GM13977 (cell line): Measurements from ENCODE around the gene POP5.

Source experiments
- DNase-seq: peaks from one replicate; pipeline ENCODE4 v3.0.0; 2012; ENCODE audit warnings: low spot score
- CTCF ChIP-seq: IDR thresholded peaks from 2 replicates; pipeline ENCODE4 v1.5.1; 2012; ENCODE audit warnings: mild to moderate bottlenecking, control low read depth; ENCODE audit not compliant: insufficient read depth; ENCODE audit errors: extremely low read depth, missing control alignments
- in situ Hi-C: fragments of 300-500 bp; cut with MboI; formaldehyde crosslinking; loops from one replicate; pipeline ENCODE4 v1.12.0; 2022; ENCODE audit warnings: low sequenced_read_pairs, low pct_unique_long_range_greater_than_20kb, mixed read lengths, inconsistent platforms; ENCODE audit not compliant: unreplicated experiment

The POP5 gene

GRCh38 chr12:120557589-120557988 lies 23.6 kb downstream of the POP5 start:
- no peak for DNase-seq
- in situ Hi-C loops: no loop called here
- TF ChIP-seq CTCF: no peak

- in situ Hi-C loops: no loop called here
- DNase-seq: no peak
- no peak for TF ChIP-seq CTCF
Observed at GRCh38 chr12:120554678-120555077, 26.5 kb downstream of the POP5 start.

- DNase-seq: no peak
- in situ Hi-C loops: no loop called here
- TF ChIP-seq CTCF: no peak
Observed at GRCh38 chr12:120546050-120546386, 35.2 kb downstream of the POP5 start.

GRCh38 chr12:120544691-120545090 lies 36.5 kb downstream of the POP5 start:
- no peak for DNase-seq
- no peak for TF ChIP-seq CTCF
- in situ Hi-C loops: no loop called here

- DNase-seq: no peak
- in situ Hi-C loops: no loop called here
- TF ChIP-seq CTCF: no peak
Observed at GRCh38 chr12:120542166-120542565, 39.0 kb downstream of the POP5 start.

GRCh38 chr12:120540445-120540844 lies 40.8 kb downstream of the POP5 start:
- DNase-seq: no peak
- no peak for TF ChIP-seq CTCF
- in situ Hi-C loops: no loop called here

GRCh38 chr12:120539303-120539702 lies 41.9 kb downstream of the POP5 start:
- no peak for DNase-seq
- no peak for TF ChIP-seq CTCF
- in situ Hi-C loops: no loop called here
